HepG2 (cell line): ENCODE results near the gene TBC1D2B. TPM values are rescaled to one million over a fixed set of nuclear protein-coding genes. Genes with fewer than 3 reads are reported as not detected.

Source experiments
- ATAC-seq: fragments of 200-7000 bp; cut with Tn5 transposase; 3 replicates; pipeline ENCODE4 v1.9.1; 2020; ENCODE audit warnings: mild to moderate bottlenecking, moderate library complexity
- BruUV-seq: library from RNA; stranded (reverse); fragments of 400-500 nt; replicated peaks from 2 replicates; lab custom pipeline; 2021; lab: Mats Ljungman, UMichigan
- CTCF ChIA-PET: fragments of 300-600 bp; formaldehyde crosslinking; extraction: SDS; loops from one replicate; lab custom pipeline; 2021; ENCODE audit warnings: low total read pairs, inconsistent platforms, low intra/inter-chr PET ratio; lab: Yijun Ruan, JAX
- POLR2A ChIA-PET: fragments of 350-600 bp; sonication (Branson Sonifier 250); formaldehyde crosslinking; loops from one replicate; lab custom pipeline; 2020; ENCODE audit warnings: antibody characterized with exemption, inconsistent platforms; lab: Yijun Ruan, JAX
- DNase-seq: peaks from one replicate; pipeline ENCODE4 v3.0.0-alpha.2; 2015; ENCODE audit warnings: low spot score
- FAIRE-seq: peaks from 3 replicates; lab custom pipeline; 2011; peaks lifted over from hg19 to GRCh38; lab: Jason Lieb, UNC
- H2AFZ ChIP-seq: one replicate; pipeline ENCODE4 v1.6.1; 2011; ENCODE audit warnings: low read length, inconsistent platforms
- H3K27ac ChIP-seq: fragments of 300-600 bp; 3 replicates; pipeline ENCODE4 v1.8.0; 2011; ENCODE audit warnings: mixed run types, mild to moderate bottlenecking, mixed read lengths, low read length, inconsistent platforms; ENCODE audit not compliant: insufficient read depth; ENCODE audit errors: extremely low read length
- H3K27me3 ChIP-seq, 2 experiments: fragments of 200-600 bp in 1 of 2; 2 replicates in 1 of 2; 3 replicates in 1 of 2; pipeline versions ENCODE4 v1.6.0 to v1.8.0; 2011; ENCODE audit warnings: low read length in 2 of 2, mild to moderate bottlenecking in 2 of 2, moderate library complexity in 2 of 2, inconsistent platforms in 1 of 2; ENCODE audit not compliant: insufficient read depth in 2 of 2, control insufficient read depth in 1 of 2
- H3K36me3 ChIP-seq, 2 experiments: fragments of 200-600 bp in 1 of 2; replicated peaks in 1 of 2; 2 replicates in 1 of 2; 3 replicates in 1 of 2; pipeline versions ENCODE4 v1.5.1 to v1.8.0; 2011; ENCODE audit warnings: low read length in 2 of 2, inconsistent platforms in 1 of 2; ENCODE audit not compliant: insufficient read depth in 2 of 2, control insufficient read depth in 1 of 2
- H3K4me1 ChIP-seq: 2 replicates; pipeline ENCODE4 v1.5.1; 2012; ENCODE audit warnings: low read length, inconsistent platforms; ENCODE audit not compliant: insufficient read depth
- H3K4me2 ChIP-seq: 2 replicates; pipeline ENCODE4 v1.6.0; 2011; ENCODE audit warnings: low read depth, low read length, inconsistent platforms
- H3K4me3 ChIP-seq, 3 experiments: fragments of 200-600 bp in 1 of 3; sonication (generic), shearing (Covaris generic) in 1 of 3; replicated peaks in 1 of 3; 2 replicates each; pipeline ENCODE4 v1.5.1; 2011 to 2016; ENCODE audit warnings: low read length in 3 of 3, inconsistent platforms in 2 of 3, low read depth in 2 of 3, mild to moderate bottlenecking in 2 of 3, control low read depth in 1 of 3, mixed read lengths in 1 of 3; ENCODE audit not compliant: insufficient read depth in 1 of 3
- H3K79me2 ChIP-seq: one replicate; pipeline ENCODE4 v1.6.1; 2011; ENCODE audit warnings: low read length, inconsistent platforms; ENCODE audit not compliant: insufficient read depth
- H3K9ac ChIP-seq: 2 replicates; pipeline ENCODE4 v1.6.0; 2011; ENCODE audit warnings: mild to moderate bottlenecking, low read depth, low read length, inconsistent platforms; ENCODE audit not compliant: insufficient read depth
- H3K9me3 ChIP-seq: 2 replicates; pipeline ENCODE4 v1.5.1; 2012; ENCODE audit warnings: mild to moderate bottlenecking, low read length
- H4K20me1 ChIP-seq: 2 replicates; pipeline ENCODE4 v1.6.0; 2011; ENCODE audit warnings: inconsistent platforms, mild to moderate bottlenecking, low read length, moderate library complexity; ENCODE audit not compliant: insufficient read depth
- GMEB1 ChIP-seq: sonication (generic); formaldehyde crosslinking; IDR thresholded peaks from 2 replicates; pipeline ENCODE4 v1.5.1; 2020; ENCODE audit warnings: missing genetic modification reagents, mild to moderate bottlenecking, borderline replicate concordance
- HNRNPK ChIP-seq: fragments of 200-400 bp; formaldehyde crosslinking; IDR thresholded peaks from 2 replicates; pipeline ENCODE4 v1.6.1; 2018; ENCODE audit warnings: low read length, low read depth, moderate library complexity, mild to moderate bottlenecking; ENCODE audit not compliant: poor library complexity, severe bottlenecking
- HNRNPL ChIP-seq: fragments of 200-400 bp; formaldehyde crosslinking; IDR thresholded peaks from 2 replicates; pipeline ENCODE4 v1.6.1; 2017; ENCODE audit warnings: mild to moderate bottlenecking, low read depth, low read length
- NRL ChIP-seq: sonication (generic); formaldehyde crosslinking; IDR thresholded peaks from 2 replicates; pipeline ENCODE4 v1.5.0; 2020; ENCODE audit warnings: missing genetic modification reagents, mild to moderate bottlenecking, moderate library complexity, borderline replicate concordance
- SAFB2 ChIP-seq: sonication (generic); formaldehyde crosslinking; IDR thresholded peaks from 2 replicates; pipeline ENCODE4 v1.5.1; 2020; ENCODE audit warnings: missing genetic modification reagents, low read depth, mild to moderate bottlenecking, borderline replicate concordance
- STAT5B ChIP-seq: sonication (generic); formaldehyde crosslinking; IDR thresholded peaks from 2 replicates; pipeline ENCODE4 v1.4.0; 2020; ENCODE audit warnings: missing genetic modification reagents
- ZBTB7A ChIP-seq: sonication (generic); formaldehyde crosslinking; IDR thresholded peaks from 2 replicates; pipeline ENCODE4 v1.8.0; 2022; ENCODE audit warnings: mild to moderate bottlenecking, missing genetic modification reagents
- ZNF335 ChIP-seq: sonication (generic); formaldehyde crosslinking; IDR thresholded peaks from 2 replicates; pipeline ENCODE4 v1.4.0; 2020; ENCODE audit warnings: missing genetic modification reagents
- ZNF558 ChIP-seq: sonication (generic); formaldehyde crosslinking; IDR thresholded peaks from 2 replicates; pipeline ENCODE4 v1.9.0; 2022; ENCODE audit warnings: mild to moderate bottlenecking, missing genetic modification reagents, borderline replicate concordance
- ZNF773 ChIP-seq: sonication (generic); formaldehyde crosslinking; IDR thresholded peaks from 2 replicates; pipeline ENCODE4 v1.4.0; 2020; ENCODE audit warnings: missing genetic modification reagents, borderline replicate concordance
- whole genome bisulfite sequencing: methylation state at CpG from one replicate; pipeline ENCODE4 v1.1.6; 2017; ENCODE audit warnings: low lambda C conversion rate; 5-methylcytosine and 5-hydroxymethylcytosine counted together
- in situ Hi-C: cut with HindIII; loops from 2 replicates; pipeline ENCODE4 v1.10.0; 2017; ENCODE audit warnings: low pct_unique_long_range_greater_than_20kb; ENCODE audit not compliant: extremely low pct_ligation_motif_present
- intact Hi-C: fragments of 100-400 bp; cut with micrococcal nuclease; formaldehyde crosslinking; loops from one replicate; pipeline ENCODE4 v1.10.0; 2022; ENCODE audit not compliant: unreplicated experiment
- polyA plus RNA-seq, 8 experiments: library from polyadenylated mRNA; depleted of rRNA in 3 of 8; stranded (reverse) in 7 of 8; unstranded in 1 of 8; fragments of >200 nt; fragmentation: Illumina TruSeq in 4 of 8; extraction: Trizol in 4 of 8; gene quantifications; 2 replicates each; pipeline versions ENCODE4 v1.2.1 to v1.2.3, GENCODE V29; 2011 to 2016; ENCODE audit warnings: low read depth in 4 of 8, missing spikeins in 1 of 8, mixed read lengths in 1 of 8; ENCODE audit not compliant: insufficient read depth in 1 of 8
- total RNA-seq, 5 experiments: library from RNA; depleted of rRNA; stranded (reverse); fragments of >200 nt; fragmentation: Illumina TruSeq; extraction: Trizol; gene quantifications; 2 replicates each; pipeline ENCODE4 v1.2.3, GENCODE V29; 2016; ENCODE audit warnings: low read depth in 1 of 5

Gene TBC1D2B
- total and polyA plus RNA-seq, 2 of the 13 experiments (the other 11 are each of a cell fraction or from before 2014, with no cell fraction given), result 10.1 to 14.4 TPM

- Histone ChIP-seq H4K20me1 (no peaks in the 10 kb centered on the region), H3K4me2 (no peak overlapping the region), H2AFZ (no peak overlapping the region), H3K9ac (no peak overlapping the region), H3K27me3 (no peaks in the 10 kb centered on the region), H3K9me3 (no peaks in the 10 kb centered on the region), H3K27ac (no peak overlapping the region), H3K4me1 (peaks cover 45% of the 10 kb centered on the region), H3K79me2 (no peaks in the 10 kb centered on the region), H3K4me3 (no peak overlapping the region), H3K36me3 (peaks cover 0 to 7% of the 10 kb centered on the region in 2 experiments; a peak in 1 of 5 replicates)
- in situ Hi-C loops, result no loop called here
- DNase-seq, result no peak
- no peak for FAIRE-seq
- TF ChIP-seq HNRNPK (no peak), STAT5B (no peak), GMEB1 (no peak), ZNF558 (CRISPR knock-in tag) (no peak)
- ChIA-PET POLR2A (no interaction called here), CTCF (no interaction called here)
- intact Hi-C loops, result no loop called here
- WGBS, result 77% methylated on average over 3 of the region's 4 CpGs
- no TSS peak for BruUV-seq
- ATAC-seq, result no peak
These were observed 39.7 kb downstream of the TBC1D2B start for GRCh38 chr15:78037779-78038305.

DNA sequence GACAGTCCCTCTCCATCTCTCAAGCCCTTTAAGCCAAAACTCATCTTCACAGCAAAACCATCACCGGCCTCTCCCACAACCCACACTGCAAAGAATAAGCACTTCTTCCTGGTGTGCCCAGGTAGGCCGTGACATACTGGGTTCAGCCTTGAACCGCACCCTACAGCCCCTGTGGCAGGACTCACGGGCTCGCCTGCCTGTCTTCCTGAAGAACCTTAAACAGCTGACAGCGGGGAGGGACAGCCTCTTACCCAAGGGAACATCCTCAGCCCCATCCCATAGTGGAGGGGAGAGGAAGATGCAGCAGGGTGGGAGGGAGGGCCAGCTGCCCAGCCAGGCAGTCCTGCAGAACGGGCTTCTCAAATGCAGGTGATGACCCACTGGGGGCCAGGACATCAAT is 40.2 kb downstream of the TBC1D2B start:
- Histone ChIP-seq H3K4me3 (no peak overlapping the region), H3K27ac (no peak overlapping the region), H3K4me1 (peaks cover 45% of the 10 kb centered on the region), H4K20me1 (no peaks in the 10 kb centered on the region), H3K79me2 (no peaks in the 10 kb centered on the region), H3K9ac (no peak overlapping the region), H2AFZ (no peak overlapping the region), H3K9me3 (no peaks in the 10 kb centered on the region), H3K4me2 (no peak overlapping the region), H3K36me3 (peaks cover 0 to 4% of the 10 kb centered on the region in 2 experiments; a peak in 1 of 5 replicates), H3K27me3 (no peaks in the 10 kb centered on the region)
- TF ChIP-seq ZNF773 (CRISPR knock-in tag) (no peak), ZBTB7A (CRISPR knock-in tag) (no peak), NRL (CRISPR knock-in tag) (no peak), HNRNPL (no peak), SAFB2 (no peak), ZNF335 (CRISPR knock-in tag) (no peak)
- FAIRE-seq (no peak), ATAC-seq (no peak), DNase-seq (no peak)
- no TSS peak for BruUV-seq
- in situ Hi-C loops (no loop called here), intact Hi-C loops (no loop called here)
- CTCF ChIA-PET, result no interaction called here
- 86% methylated on average over 6 of the region's 7 CpGs for WGBS
- POLR2A ChIA-PET, result no interaction called here
